Amniotic stem cell (primary cell): ENCODE data around the gene ADORA2A.

Experiments used
- DNase-seq: peaks from one replicate; lab custom pipeline; 2025; lab: John Stamatoyannopoulos, UW

The ADORA2A gene

DNA sequence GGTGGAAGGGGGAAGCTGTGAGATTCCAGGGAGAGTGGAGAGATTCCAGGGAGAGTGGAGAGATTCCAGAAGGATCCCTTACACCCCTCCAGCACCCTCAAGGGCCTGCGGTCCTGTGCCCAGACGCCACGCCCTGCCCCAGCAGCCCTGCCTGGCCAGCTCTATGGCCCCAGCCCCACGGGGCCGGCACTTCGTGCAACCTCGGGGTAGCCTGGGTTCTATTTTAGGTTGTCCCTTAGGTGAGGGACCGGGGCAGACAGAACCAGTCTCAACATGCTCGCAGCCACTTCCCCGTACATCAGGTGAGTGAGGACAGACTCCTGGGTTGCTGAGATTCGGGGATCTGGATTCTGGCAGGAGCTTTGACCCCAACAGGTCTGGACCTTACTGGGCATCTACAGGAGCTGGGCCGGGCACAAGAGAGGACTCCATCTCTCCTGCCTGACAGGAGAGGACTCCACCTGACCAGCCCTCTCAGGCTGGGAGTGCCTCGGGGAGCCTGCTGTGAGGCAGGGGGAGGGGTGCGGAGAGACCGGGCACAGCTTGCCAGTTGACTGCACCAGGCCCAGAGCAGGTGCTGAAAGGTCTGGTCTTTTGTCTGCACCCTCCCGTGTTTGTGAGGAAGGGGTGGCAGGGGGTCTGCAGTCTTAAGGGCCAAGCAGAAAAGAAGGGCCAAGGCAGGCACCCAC, 8.5 kb upstream of the ADORA2A start:
- no peak for DNase-seq

GRCh38 chr22:24419475-24419850, 7.9 kb upstream of the ADORA2A start:
- DNase-seq: no peak

- no peak for DNase-seq
Observed at GRCh38 chr22:24420072-24420976, 7.1 kb upstream of the ADORA2A start.

DNA sequence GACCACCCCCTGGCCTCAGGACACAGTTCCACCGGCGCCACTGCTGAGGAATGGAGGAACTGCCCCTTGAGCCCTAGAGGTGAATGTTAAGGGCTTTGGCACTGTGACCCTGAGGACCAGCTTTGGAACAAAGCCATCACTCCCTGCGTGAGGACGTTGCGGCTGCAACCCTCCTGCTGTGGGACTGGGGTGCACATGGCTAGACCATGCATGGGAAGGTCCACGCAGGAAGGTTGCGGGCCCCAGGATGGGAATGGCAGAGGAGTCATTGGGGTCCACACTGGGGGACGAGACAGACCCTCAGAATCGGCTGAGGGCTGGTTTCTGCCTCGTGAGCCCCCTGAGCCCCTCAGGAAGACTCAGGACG, 6.4 kb upstream of the ADORA2A start:
- DNase-seq: no peak

GRCh38 chr22:24421428-24421931, 5.9 kb upstream of the ADORA2A start:
- no peak for DNase-seq

GRCh38 chr22:24422102-24422665, 5.2 kb upstream of the ADORA2A start:
- DNase-seq: no peak

GRCh38 chr22:24423519-24424000, 3.8 kb upstream of the ADORA2A start:
- no peak for DNase-seq

DNA sequence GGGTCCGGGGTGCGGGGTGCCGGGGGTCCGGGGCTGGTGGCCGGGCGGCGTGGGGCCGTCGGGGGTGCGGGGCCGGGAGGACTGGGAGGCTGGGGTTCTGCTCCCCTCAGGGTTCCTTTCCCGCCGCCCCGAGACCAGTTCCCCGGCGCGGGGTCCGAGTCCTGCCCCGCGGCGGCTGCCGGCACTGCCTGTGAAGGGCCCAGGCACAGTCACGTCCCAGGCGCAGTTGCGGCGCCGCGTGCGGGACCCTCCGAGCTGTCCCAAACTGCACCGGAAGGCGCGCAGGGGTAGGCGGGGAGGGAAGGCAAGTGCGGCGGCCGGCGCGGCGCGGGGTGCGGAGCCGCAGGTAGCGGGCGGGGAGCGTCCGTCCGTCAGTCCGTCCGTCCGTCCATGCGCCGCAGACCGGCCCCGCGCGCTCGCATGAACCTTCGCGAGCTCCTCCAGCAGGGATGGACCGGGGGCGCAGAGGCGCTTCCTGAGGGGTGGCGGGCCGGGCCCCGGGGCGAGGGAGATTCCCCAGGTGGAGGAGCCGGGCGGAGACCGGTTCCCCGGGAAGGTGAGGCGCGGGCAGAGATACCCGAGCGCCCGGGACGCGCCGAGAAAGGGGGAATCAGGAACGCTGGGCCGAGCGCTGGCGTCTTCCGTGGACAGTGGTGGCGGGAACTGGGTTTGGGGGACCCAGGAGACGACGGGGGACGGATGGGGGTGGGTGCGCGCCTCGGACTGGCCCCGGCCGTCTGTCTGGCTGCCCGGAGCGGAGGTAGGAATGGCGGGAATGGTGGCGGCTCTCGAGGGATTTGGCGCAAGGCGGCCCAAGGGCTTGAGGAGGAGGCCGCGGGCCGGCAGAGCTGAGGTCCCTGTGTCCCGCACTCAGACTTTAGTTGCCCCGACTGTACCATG, 3.1 kb upstream of the ADORA2A start:
- DNase-seq: no peak

- DNase-seq: no peak
Observed at GRCh38 chr22:24424901-24425775, 2.3 kb upstream of the ADORA2A start.

- no peak for DNase-seq
Observed at GRCh38 chr22:24426436-24426835, 963 bp upstream of the ADORA2A start.

DNA sequence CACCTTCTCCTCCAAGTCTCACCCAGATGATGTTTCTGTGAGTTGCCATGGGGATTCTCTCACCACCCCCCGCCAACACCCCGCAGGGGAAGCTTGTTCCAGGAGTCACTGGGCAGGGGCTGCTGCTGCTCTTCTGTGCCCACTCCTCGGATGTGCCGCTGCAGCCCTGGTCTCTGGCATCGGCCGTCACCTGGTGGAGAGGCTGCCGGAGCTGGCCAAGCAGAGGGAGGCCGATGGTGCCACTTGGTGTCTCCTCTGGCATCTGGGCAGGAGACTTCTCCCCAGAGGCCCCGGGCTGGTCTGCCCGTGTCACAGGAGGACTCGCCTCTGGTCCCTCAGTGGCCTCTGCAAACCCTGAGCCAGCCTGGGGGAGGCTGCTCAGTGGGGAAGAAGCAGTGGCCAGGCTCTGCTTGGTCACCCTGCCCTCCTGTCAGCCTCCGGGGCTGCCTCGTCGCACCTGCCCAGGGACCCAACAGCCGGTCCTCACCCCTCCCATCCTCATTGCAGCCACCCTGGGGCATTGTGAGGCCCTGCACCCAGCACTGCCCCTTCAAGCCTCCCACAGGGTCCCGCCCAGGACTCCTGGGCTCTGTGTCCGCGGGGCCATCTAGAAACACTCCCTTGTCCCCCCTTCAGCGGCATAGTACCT, 424 bp upstream of the ADORA2A start:
- DNase-seq: no peak

DNA sequence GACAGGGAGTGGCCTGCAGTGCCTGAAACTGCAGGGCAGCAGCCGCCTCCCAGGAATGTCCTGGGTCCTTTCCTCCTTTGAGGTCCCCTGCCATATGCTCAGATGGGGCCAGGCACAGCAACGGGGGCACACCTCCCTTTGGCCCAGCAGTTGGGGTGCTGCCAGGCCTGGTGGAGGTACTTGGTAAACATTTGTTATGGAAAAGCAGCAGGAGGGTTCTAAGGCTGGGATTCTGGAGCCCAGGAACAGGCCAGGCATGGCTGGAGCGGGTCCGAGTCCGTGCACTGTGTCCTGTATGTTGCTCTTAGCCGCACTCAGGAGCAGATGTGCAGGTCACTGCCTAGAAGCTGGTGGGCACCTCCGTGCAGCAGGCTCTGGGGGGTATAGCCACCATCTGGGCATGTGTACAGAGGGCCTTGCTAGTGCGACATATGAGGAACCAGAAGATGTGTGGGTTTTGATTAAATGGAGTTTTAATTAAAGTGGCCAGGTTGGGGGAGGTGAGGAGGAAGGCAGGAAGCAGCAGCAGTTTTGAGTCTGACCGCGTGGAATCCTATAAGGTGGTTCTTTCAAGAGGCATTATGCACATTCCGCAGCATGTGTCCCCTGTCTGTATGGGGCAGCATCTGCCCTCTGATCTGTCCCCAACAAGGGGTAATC, 1.5 kb downstream of the ADORA2A start:
- DNase-seq: no peak

GRCh38 chr22:24429411-24430365, 2.3 kb downstream of the ADORA2A start:
- DNase-seq: no peak

DNA sequence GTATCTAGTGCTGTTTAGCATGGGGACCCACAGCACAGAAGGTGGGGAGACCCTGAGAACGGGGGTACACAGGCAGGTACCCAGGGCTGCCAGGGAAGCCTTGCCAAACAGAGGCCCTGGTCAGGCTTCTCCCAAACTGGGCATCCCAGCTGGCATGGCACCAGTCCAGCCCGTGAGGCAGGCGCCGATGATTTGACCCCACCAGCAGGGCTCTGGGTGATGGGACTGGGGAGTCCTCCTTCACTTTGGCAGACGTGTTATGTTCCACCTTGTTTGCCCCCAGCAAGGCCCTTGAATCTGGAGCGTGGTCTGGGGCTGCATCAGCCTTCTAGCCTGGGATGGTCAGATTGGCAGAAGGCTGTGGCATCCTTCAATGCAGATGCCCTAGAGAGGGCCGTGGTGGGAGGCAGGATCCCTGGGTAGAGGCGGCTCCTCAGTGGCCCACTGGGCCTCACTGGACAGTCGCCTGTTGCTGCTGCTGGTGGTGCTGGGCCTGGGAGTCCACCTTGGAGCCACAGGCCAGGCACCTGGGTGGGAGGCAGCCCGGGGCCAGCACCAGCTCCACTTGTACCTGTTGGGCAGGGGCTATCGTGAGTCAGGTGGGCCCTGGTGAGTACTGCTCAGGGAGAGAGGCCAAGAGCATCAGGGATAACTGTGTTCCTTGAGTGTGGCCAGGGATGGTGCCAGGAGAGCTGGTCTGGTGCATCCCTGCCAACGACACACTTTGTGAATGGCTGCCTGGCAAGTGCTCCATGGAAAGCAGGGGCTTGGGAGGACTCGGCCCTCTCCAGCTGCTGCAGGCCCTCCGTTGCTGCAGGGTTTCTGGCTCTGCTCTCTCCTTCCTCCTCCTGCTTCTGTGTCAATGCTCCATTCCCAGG, 3.3 kb downstream of the ADORA2A start:
- DNase-seq: no peak

GRCh38 chr22:24431309-24432034, 4.1 kb downstream of the ADORA2A start:
- DNase-seq: no peak

GRCh38 chr22:24432059-24432853, 4.9 kb downstream of the ADORA2A start:
- DNase-seq: no peak
